Small intestine (tissue), 7 donors: ENCODE results near the gene TUBGCP2. TPM values are rescaled to one million over a fixed set of nuclear protein-coding genes. Genes with fewer than 3 reads are reported as not detected.

Experiments used
- DNase-seq, 2 donors: peaks; one replicate each; pipeline versions ENCODE4 v3.0.0 to v3.0.0-alpha.2; 2013
- FAIRE-seq: peaks from 2 replicates; lab custom pipeline; 2012; peaks lifted over from hg19 to GRCh38; lab: Jason Lieb, UNC
- H3K27ac ChIP-seq, 3 donors: one replicate each; pipeline ENCODE4 v1.5.1; 2013; ENCODE audit warnings: low read length in 2 of 3, mild to moderate bottlenecking in 2 of 3, control low read depth in 1 of 3, inconsistent platforms in 1 of 3, low read depth in 1 of 3, moderate library complexity in 1 of 3
- H3K27me3 ChIP-seq, 3 donors: one replicate each; pipeline ENCODE4 v1.6.1; 2013; ENCODE audit warnings: low read length in 3 of 3, inconsistent platforms in 1 of 3; ENCODE audit not compliant: control insufficient read depth in 3 of 3, insufficient read depth in 3 of 3
- H3K36me3 ChIP-seq, 3 donors: one replicate each; pipeline ENCODE4 v1.6.1; 2013; ENCODE audit warnings: low read length in 3 of 3, inconsistent platforms in 1 of 3, low read depth in 1 of 3, mild to moderate bottlenecking in 1 of 3, moderate library complexity in 1 of 3; ENCODE audit not compliant: control insufficient read depth in 3 of 3, insufficient read depth in 2 of 3
- H3K4me1 ChIP-seq, 3 donors: one replicate each; pipeline ENCODE4 v1.6.1; 2013; ENCODE audit warnings: low read length in 2 of 3, inconsistent platforms in 1 of 3, low read depth in 1 of 3, mild to moderate bottlenecking in 1 of 3, moderate library complexity in 1 of 3; ENCODE audit not compliant: control insufficient read depth in 3 of 3, insufficient read depth in 2 of 3
- H3K4me3 ChIP-seq, 3 donors: one replicate each; pipeline ENCODE4 v1.5.1; 2013; ENCODE audit warnings: low read length in 3 of 3, control low read depth in 1 of 3, inconsistent platforms in 1 of 3, low read depth in 1 of 3, mild to moderate bottlenecking in 1 of 3, moderate library complexity in 1 of 3
- H3K9me3 ChIP-seq, 2 donors: one replicate each; pipeline ENCODE4 v1.6.1; 2013; ENCODE audit warnings: low read depth in 1 of 2, low read length in 1 of 2; ENCODE audit not compliant: control insufficient read depth in 2 of 2, insufficient read depth in 1 of 2
- WGBS, 3 donors: extraction: QIAGEN DNeasy Blood & Tissue Kit; methylation state at CpG; one replicate each; pipeline ENCODE4 v1.1.7; 2013; 5-methylcytosine and 5-hydroxymethylcytosine counted together
- polyA plus RNA-seq, 4 donors: library from polyadenylated mRNA; stranded (reverse) in 3 of 4; unstranded in 1 of 4; fragments of 200-250 nt in 3 of 4; fragments of 120-200 nt in 1 of 4; gene quantifications; one replicate each; pipeline versions ENCODE4 v1.2.1 to v1.2.3, GENCODE V29; 2013
- donor health status: healthy with polysubstance abuse.
- donor health status: control.
- donor health status: control.
- donor health status: Bipolar disorder and iron deficiency.
- donor health status: healthy.

TUBGCP2 gene
- polyA plus RNA-seq, 4 donors: 43.1 to 173 (median 88.4) TPM

DNA sequence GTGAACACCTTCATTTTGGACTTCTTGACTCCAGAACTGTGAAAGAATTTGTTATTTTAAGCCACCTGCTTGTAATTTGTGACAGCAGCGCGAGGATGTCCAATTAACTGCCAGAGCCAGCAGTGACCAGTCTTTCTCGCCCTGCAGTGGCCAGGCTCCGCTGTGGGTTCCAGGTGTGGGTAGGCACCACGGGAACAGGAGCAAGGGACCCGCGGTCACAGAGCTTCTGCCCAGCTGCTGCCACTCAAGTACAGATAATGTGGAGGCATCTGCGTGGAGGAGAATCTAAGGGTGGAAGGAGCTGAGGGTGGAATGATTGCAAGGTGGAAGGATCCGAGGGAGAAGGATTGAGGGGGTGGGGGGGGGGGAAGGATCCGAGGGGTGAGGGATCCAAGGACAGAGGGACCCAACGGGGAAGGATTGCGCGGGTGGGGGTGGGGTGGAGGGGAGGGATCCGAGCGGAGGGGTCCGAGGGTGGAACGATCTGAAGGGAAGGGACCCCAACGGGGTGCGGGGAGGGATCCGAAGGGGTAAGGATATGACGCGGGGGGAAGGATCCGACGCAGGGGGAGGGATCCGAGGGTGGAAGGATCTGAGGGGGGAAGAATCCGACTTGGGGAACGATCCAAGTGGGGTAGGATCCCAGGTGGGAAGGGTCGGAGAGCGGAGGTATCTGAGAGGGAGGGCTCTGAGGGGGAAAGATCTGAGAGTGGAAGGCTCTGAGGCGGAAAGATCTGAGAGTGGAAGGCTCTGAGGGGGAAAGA lies 24.4 kb upstream of the TUBGCP2 start:
- FAIRE-seq (no peak), DNase-seq (no peak)
- Histone ChIP-seq H3K9me3 (no peaks in the 10 kb centered on the region), H3K4me3 (no peak overlapping the region), H3K27ac (no peak overlapping the region), H3K36me3 (no peaks in the 10 kb centered on the region), H3K4me1 (peaks cover 0 to 9% (median 0%) of the 10 kb centered on the region in 3 donors), H3K27me3 (peaks cover 9 to 76% (median 36%) of the 10 kb centered on the region in 3 donors)
- WGBS, 3 donors: 79 to 82% (median 80%) methylated on average over 30 of the region's 30 CpGs

DNA sequence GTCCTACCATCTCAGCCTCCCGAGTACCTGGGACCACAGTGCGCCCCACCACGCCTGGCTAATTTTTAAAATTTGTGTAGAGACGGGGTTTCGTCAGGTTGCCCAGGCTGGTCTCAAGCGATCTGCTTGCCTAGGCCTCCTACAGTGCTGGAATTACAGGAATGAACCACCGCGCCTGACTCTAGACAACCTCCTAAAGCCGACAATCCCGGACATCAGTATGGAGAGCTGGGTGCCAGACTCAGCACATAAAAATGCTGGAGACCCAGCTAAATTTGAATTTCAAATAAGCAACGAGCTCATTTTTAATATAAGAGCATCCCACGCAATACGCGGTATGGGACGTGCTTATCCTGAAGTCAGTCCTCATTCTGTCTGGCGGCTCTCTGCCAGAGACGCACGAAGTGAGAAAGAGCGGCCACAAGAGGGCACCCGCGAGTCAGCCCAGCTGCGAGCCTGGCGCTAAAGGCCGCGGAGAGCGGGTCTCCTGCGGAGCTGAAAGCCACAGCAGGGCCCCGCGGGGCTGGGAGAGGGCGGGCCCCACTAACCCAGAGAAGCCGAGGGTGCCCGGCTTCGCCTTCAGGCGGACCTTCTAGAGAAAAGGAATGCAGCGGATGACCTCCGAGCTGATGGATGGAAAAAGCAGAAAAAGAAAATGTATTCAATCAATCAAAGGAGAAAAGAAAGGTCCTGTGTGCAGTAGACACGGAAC lies 21.0 kb upstream of the TUBGCP2 start:
- H3K27me3 ChIP-seq: peaks cover 3 to 76% (median 41%) of the 10 kb centered on the region in 3 donors

DNA sequence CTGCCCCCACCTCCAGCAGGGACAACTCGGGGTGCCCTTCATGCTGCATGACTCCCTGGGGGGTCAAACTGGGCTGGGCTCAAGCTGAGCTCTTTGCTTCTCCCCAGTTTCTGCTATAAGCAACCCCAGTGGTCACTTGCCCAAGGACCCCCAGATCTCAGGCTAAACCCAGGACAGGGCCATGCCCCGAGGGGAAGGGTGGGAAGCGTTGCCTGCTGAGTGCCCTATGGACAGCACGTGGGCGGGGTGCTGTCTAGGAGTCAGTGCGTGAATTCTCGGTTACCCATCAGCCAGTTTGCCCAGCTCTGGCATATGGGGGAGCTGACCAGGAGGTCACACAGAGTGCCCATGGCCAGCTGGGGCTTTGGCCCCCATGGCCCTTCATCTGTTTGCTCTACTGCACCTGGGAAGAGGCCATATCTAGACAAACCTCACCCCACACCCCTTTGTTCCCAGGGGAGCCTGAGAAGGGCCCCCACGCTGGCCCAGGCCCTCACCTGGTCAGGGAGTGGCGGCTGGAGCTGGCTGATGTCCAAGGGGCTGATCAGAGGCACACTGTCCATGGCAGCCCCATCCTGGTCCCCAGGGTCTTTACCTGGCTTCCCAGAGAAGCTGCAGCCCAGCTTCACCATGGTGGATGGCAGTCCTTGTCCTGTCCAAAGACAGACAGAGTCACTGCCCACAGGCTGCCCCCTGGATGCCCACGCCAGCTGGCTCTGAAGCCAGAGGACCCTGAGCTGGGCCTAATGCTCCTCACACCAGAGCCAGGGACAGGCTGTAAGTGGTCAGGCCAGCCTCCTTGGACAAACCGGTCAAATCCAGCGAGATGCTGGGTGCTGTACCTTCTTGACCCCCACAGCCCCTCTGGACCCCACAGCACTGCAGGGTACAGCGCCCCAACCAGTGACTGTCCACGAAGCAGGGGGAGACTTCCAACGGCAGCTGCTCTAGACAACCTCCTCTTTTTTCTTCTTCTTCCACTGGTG lies 20.0 kb upstream of the TUBGCP2 start:
- Histone ChIP-seq H3K27me3 (peaks cover 3 to 72% (median 37%) of the 10 kb centered on the region in 3 donors), H3K27ac (no peak overlapping the region)
- DNase-seq: no peak

More for the DNA sequence above, 21.0 kb upstream of the TUBGCP2 start:
- WGBS, 3 donors: 8 to 10% (median 10%) methylated on average over 34 to 37 of the region's 37 CpGs
- FAIRE-seq: no peak
- H3K36me3 ChIP-seq: no peaks in the 10 kb centered on the region
- peaks cover 0 to 13% (median 2%) of the 10 kb centered on the region in 3 donors for H3K4me1 ChIP-seq
- no peak overlapping the region for H3K27ac ChIP-seq
- H3K4me3 ChIP-seq: peak overlapping the region in 1 of 3 donors; percentile 9
- peaks cover 0 to 2% of the 10 kb centered on the region in 2 donors for H3K9me3 ChIP-seq
- DNase-seq: peak; percentile 83 to 91

DNA sequence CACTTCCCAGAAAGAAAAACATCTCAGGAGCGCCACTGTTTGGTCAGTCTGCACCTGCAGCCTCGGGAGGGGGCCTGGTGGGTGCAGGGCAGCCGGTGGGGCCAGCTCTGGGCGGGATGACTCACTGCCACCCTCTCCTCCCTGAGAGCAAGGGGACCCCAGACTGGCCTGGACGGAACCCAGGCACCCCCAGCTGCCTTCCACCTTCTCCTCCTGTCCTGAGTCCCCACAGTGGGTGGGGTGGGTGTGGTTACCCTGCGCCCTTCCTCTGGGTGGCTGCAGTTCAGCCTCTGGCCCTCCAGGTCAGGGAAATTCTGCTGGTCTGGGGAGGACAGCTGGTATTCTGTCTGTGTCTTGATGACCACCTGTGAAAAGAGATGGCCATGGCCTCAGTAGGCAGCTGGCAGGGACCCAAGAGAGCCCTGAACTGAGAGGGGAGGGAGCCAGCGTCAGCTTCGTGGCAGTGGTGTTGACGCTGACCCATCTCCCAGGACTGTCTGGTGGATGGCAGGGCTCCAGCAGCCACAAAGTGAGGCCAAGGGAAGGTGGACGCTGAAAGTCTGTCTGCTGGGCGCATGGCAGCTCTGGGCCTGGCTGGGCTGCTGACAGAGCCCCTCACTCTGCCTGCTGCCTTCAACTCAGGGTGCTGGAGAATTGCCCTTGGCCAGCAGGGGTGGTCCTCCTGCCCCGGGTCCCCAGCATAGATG lies 19.1 kb upstream of the TUBGCP2 start:
- H3K4me3 ChIP-seq: no peak overlapping the region

More for the DNA sequence above, 20.0 kb upstream of the TUBGCP2 start:
- H3K36me3 ChIP-seq: no peaks in the 10 kb centered on the region
- H3K9me3 ChIP-seq: peaks cover 0 to 2% of the 10 kb centered on the region in 2 donors
- WGBS, 3 donors: 48 to 75% (median 67%) methylated on average over 14 to 15 of the region's 15 CpGs
- no peak overlapping the region for H3K4me3 ChIP-seq
- FAIRE-seq: no peak
- peaks cover 0 to 13% (median 3%) of the 10 kb centered on the region in 3 donors for H3K4me1 ChIP-seq

DNA sequence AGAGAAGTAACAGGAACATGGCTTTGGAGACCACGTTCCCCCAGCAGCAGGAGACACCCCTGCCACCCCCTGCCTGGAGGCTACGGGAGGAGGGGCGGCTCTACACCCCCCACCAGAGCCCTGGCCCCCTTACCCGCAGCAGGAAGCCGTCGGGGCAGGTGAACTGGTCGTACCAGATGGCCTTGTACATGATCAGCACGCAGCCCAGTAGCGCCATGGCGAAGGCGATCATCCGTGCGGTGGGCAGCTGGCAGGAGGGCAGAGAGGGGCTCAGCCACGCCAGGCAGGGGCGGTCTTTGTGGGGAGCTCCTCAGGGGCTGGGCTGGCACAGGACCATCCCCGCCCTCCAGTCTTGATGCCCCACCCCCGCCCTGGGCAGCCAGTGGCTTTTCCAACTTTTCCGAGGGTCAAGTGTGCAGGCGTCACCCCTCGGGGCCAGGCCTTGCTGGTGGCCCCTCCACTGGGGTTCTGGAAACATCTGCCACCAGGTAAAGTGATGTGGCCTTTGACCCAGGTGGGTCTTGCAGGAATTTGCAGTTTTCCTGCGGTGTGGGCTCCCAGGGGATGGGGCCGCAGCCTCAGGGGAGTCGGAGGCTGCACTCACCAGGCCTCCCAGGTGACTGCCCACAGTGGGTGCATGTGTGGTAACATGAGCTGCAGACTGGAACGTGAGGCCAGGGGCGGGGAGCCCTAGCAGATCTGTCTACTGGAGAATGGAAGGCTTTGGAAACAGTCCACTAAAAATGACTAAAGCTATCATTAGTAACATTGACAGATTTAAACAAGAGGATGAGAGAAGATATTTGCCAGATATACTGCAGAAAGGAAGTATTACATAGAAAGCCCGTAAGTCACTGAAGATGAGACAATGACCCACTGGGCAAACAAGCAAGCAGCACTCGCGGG lies 18.3 kb upstream of the TUBGCP2 start:
- Histone ChIP-seq H3K4me1 (peaks cover 0 to 13% (median 3%) of the 10 kb centered on the region in 3 donors), H3K4me3 (no peak overlapping the region), H3K9me3 (peaks cover 0 to 2% of the 10 kb centered on the region in 2 donors), H3K36me3 (no peaks in the 10 kb centered on the region), H3K27me3 (peaks cover 3 to 59% (median 31%) of the 10 kb centered on the region in 3 donors), H3K27ac (no peak overlapping the region)
- DNase-seq: no peak
- WGBS, 3 donors: 27 to 37% (median 28%) methylated on average over 27 to 28 of the region's 28 CpGs
- no peak for FAIRE-seq

More for the DNA sequence above, 19.1 kb upstream of the TUBGCP2 start:
- H3K27ac ChIP-seq: no peak overlapping the region
- peaks cover 0 to 13% (median 3%) of the 10 kb centered on the region in 3 donors for H3K4me1 ChIP-seq
- no peaks in the 10 kb centered on the region for H3K36me3 ChIP-seq
- no peak for FAIRE-seq
- no peak for DNase-seq
- peaks cover 0 to 2% of the 10 kb centered on the region in 2 donors for H3K9me3 ChIP-seq
- peaks cover 3 to 65% (median 34%) of the 10 kb centered on the region in 3 donors for H3K27me3 ChIP-seq
- WGBS, 3 donors: 27 to 53% (median 32%) methylated on average over 11 to 12 of the region's 12 CpGs

DNA sequence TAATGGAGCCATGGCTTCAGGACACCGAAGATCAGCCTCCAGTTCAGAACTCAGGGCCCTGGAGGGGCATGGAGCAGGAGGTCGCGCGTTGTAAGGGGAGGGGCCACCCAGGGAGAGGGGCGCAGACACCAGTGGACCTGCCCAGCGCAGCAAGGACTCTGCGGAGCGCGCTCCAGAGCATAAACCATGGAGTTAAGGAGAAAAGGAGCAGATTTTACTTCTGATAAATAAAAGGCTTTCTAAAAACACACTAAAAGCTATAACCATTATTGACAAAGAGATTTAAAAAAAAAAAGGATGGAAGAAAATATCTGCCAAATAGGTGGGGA lies 17.5 kb upstream of the TUBGCP2 start:
- DNase-seq (no peak), FAIRE-seq (no peak)
- Histone ChIP-seq H3K27ac (no peak overlapping the region), H3K4me3 (peak overlapping the region in 1 of 3 donors; percentile 41), H3K9me3 (peaks cover 0 to 2% of the 10 kb centered on the region in 2 donors), H3K27me3 (peaks cover 3 to 54% (median 31%) of the 10 kb centered on the region in 3 donors), H3K36me3 (no peaks in the 10 kb centered on the region), H3K4me1 (peaks cover 0 to 13% (median 3%) of the 10 kb centered on the region in 3 donors)
- 26 to 36% (median 34%) methylated on average over 9 of the region's 9 CpGs for WGBS, 3 donors
